Fibroblast of gingiva (primary cell): Measurements from ENCODE around the gene TMEM271.

ENCODE experiments used
- DNase-seq: peaks from one replicate; pipeline ENCODE4 v3.0.0-alpha.2; 2011; ENCODE audit warnings: low read depth

TMEM271 gene

GRCh38 chr4:581181-581580 is 5.1 kb upstream of the TMEM271 start:
- no peak for DNase-seq

DNA sequence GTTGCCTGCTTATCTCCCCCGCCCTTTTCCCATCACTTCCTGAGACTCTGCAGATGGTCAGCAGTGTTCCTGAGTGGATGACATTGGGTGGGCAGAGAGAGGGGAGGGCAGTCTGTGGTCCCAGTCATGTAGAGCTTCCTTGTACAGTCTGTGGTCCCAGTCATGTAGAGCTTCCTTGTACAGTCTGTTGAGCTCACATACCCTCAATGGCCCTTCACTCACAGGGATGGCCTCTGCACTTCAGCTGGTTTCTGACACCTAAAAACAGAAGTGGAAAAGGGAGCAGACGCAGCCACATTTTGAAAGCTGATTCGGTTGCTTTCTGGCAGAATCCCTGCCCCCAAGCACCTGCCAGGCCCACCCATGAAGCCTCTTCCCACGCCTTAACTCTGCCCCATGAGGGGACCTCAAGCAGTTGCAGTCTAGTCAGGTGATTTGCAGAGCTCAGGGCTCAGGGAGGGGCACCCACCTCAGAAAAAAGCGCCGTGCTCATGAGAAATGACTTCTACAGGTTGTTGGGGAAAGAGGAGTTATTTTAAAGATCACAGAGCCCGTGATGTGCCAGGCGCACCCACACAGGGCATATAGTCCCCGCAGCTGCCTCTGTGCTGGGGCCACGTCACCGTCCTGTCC is 3.6 kb upstream of the TMEM271 start:
- no peak for DNase-seq

DNA sequence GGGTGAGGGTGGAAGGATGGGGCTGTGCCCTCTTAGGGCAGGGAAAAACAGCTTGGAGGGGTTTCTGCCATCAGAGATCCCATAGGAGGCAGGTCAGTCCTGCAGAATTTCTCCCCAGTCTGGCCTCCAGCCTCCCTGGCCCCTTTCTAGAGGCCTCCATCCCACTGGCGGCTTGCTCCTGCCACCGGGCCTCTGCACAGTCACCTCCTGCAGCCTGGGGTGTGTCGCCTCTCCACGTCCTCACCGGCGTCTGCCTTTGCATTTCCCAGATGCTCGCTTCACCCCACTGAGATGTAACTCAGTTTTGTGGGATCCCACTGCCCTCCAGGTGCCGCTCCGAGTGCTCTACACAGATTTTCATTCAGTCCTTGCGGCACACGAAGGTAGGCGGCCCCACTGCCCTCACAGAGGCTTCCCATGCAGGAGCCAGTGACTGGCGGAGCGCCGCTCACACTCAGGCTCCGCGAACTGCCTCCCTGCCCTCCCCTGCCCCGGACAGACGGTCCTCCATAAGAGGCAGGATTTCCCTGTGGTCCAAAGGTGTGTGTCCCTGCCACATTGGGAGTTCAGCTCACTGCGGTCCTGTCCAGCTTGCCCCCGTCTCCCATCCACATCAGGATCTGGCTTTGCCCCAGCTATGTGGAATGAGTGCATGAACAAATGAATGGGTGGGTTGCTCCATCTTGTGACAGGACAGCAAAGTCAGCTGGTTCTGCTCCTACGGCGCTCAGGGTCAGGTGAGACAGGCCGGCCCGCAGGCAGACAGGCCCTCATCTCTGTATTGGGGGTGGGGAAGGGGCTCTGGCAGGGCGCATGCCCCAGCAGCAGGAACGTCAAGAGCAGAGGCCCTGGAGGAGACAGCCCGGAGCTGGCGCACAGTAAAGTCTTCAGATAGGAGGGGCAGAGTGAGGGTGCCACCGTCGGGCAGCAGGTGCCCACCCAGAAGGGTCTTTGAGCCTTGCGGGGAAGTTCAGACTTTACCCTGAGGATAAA is 2.7 kb upstream of the TMEM271 start:
- DNase-seq: no peak

DNA sequence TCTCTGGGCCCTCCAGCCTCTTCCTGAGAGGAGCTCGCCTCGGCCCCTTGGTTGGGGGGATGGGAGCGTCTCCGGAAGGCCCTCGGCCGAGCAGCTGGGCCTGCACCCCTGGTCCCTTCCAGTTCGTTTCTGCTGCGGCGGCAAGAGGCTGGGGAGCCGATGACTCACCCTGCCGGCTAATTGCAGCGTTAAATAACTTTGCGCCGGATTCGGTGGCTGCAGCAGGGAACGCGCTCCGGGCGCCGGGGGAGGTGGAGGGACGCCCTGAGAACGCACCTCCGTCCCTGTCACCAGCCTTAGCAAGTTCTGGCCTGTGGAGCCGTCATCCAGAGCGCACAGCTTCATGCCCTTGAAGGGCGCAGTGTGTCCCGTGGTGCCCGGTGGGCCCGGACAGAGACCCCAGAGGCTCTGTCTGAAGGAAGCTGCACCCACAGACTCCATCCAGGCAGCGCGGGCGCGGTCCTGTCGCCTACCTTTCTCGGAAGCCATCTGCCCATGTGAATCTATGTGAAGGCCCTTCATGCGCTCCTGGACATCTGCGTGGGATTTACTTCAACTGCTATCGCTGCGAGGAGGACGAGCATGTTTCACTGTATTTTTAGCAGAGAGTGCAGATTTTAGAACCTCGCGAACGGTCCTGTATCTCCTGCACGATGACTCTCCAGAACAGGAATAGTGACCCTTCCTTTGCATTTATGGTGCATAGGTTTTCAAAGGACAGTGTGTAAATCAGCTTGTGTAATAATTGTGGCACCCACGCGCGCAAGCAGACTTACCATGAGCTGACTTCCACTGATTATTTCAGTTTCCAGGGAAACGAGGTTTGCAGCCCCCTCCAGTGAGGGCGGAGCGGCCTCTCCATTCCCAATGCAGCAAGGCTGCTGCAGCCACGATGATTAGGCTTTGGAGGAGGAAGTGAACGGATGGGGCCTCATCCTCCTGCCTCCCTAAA is 1.7 kb upstream of the TMEM271 start:
- DNase-seq: no peak

DNA sequence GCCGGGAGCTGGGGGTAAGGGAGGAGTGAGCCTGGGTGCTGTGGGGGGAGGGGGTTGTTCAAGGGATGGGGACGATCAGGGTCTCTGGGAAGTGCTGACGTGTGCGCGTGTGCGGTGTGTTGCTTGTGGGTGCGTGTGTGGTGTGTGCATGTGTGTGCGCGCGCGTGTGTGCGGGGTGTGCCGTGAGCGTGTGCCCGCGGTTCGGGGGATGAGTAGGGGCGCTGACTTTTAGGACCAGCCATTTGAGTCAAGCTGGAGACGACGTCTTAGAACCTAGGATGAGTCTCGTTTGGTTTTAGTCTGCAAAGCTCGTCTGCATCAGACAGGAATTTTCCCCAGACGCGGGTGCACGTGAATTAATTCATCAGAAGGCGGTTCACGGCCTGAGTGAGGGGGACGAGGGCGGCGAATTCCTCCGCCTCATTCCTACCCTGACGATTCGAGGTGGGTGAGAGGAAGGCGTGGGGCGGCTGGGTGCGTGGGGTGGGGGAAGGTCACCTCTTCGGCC is 950 bp upstream of the TMEM271 start:
- no peak for DNase-seq

DNA sequence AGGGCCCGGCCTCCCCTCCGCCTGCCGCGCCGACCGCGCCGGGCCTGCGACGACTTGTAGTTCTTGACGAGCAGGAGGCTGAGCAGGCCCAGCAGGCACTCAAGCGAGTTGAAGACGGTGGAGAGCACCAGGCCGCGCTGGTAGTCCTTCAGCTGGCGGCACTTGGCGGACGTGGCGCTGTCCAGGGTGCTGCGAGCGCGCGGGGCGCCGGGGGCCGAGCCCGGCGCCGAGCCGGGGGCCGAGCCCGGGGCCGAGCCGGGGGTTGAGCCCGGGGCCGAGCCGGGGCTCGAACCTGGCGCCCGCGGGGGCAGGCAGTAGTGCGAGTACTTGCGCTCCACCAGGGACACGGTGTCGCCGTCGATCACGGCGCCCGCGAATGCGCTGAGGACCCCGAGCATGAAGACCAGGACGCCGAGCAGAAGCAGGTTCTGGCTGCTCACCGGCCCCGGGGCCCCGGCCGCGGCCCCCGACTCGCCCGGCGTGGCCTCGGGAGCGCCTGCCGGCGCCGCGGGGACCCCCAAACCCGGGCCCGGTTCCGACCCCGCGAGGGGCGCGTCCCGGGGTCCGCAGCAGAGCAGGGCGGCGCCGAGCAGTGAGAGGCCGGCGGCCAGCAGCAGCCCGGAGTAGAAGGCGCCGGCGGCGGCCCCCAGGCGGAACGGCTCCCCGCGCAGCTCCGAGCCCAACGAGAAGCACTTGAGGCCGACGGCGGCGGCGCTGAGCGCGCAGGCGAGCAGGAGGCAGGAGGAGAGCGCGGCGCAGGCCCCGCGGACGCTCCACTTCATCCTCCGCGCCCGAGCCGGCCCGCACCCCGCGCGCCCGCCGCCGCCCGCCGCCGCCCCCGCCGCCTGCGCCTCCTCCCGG is 584 bp downstream of the TMEM271 start:
- DNase-seq: peak; percentile 33

- no peak for DNase-seq
Measured at GRCh38 chr4:574346-575161, 1.5 kb downstream of the TMEM271 start.

DNA sequence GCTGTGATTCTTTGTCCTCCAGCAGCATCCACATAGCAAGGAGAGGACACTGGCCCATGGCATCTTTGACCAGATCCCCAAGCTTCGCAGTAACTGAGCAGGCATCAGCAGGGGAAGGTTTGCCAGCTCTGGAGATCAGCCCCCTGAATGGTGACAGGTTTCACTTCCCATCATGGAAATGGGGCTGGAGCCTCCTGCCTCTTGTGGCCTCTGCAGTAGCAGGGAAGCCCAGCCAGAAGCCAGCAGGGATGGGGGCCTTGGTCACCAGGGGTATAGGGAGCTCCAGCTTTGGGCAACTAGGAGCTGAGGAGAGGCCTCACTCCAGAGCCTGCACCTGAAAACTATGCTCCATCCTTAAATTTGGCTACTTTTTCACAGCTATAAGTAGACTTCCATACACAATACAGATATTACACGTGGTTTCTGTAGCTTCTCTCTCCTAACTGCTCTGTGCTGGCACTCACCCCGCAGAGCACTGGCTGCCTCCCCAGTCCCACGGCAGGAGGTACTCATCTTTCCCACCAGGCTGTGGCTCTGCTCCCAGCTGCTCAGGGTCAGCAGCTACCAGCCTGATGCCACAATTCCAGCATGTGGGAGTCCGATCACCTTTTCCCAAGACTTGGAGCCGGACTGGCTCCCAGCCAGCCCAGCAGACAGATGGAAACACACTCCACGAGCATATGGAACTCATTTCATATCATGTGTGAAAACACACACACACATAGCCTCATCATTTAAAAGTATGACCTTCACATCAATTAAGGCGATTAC is 2.8 kb downstream of the TMEM271 start:
- no peak for DNase-seq

DNA sequence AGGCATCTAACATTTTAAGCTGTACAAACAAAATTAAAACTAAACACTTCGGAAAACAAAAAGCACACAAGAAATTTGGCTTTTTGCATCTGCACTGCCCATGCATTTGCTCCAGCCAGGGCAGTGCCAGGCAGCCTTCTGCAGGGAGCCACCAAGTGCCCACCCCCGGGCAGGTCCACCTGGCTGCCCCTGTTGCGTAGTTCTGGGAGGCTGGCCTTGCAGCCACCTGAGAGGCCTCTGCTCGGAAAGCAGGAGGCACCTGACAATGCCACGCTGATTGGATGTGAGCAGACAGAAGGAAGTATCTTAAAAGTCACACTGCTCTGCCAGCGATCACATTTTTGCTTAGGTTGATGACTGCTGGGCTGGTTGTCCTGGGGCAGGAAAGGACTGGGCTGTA is 3.5 kb downstream of the TMEM271 start:
- no peak for DNase-seq

- no peak for DNase-seq
Measured at GRCh38 chr4:571838-572572, 4.1 kb downstream of the TMEM271 start.

GRCh38 chr4:570754-571153 is 5.3 kb downstream of the TMEM271 start:
- DNase-seq: no peak

- DNase-seq: no peak
Measured at GRCh38 chr4:569958-570667, 6.0 kb downstream of the TMEM271 start.

GRCh38 chr4:568962-569361 is 7.1 kb downstream of the TMEM271 start:
- no peak for DNase-seq

DNA sequence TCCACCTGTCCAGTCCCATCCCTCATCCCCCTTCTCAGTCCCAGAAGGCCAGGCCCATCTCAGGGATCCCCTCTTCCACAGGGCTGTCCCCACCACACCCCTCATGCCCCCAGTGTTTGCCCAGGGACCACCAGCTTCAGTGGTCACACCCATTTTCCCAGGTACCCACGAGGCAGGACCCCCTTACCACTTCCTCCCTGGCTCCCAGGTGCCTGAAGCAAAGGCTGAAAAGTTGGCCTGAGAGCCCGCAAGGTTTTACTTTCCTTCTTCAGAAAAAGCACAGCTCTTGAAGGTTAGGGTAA is 7.8 kb downstream of the TMEM271 start:
- DNase-seq: no peak

GRCh38 chr4:567457-568350 is 8.4 kb downstream of the TMEM271 start:
- DNase-seq: no peak

- DNase-seq: no peak
Measured at GRCh38 chr4:566508-567295, 9.4 kb downstream of the TMEM271 start.
